HEK293 (cell line): ENCODE results near the gene PRRG4.

Experiments
- KLF1 ChIP-seq: fragments of 450-650 bp; formaldehyde crosslinking; IDR thresholded peaks from 2 replicates; pipeline ENCODE4 v1.5.1; 2016; ENCODE audit warnings: missing biosample characterization, missing genetic modification characterization
- KLF16 ChIP-seq: fragments of 450-650 bp; formaldehyde crosslinking; IDR thresholded peaks from 2 replicates; pipeline ENCODE4 v1.5.1; 2017; ENCODE audit warnings: missing biosample characterization, missing genetic modification characterization
- KLF9 ChIP-seq: fragments of 450-650 bp; formaldehyde crosslinking; IDR thresholded peaks from 2 replicates; pipeline ENCODE4 v1.5.1; 2016; ENCODE audit warnings: missing biosample characterization, missing genetic modification characterization, low read depth
- MZF1 ChIP-seq: fragments of 450-650 bp; formaldehyde crosslinking; IDR thresholded peaks from 2 replicates; pipeline ENCODE4 v1.5.1; 2017; ENCODE audit warnings: missing biosample characterization, missing genetic modification characterization, borderline replicate concordance
- TRIM28 ChIP-seq: IDR thresholded peaks from 2 replicates; pipeline ENCODE4 v1.6.1; 2011; ENCODE audit warnings: low read length, control low read depth, borderline replicate concordance
- ZBTB7A ChIP-seq: fragments of 450-650 bp; formaldehyde crosslinking; IDR thresholded peaks from 2 replicates; pipeline ENCODE4 v1.5.1; 2016; ENCODE audit warnings: low read depth, missing biosample characterization, missing genetic modification characterization
- ZFP3 ChIP-seq: fragments of 450-650 bp; formaldehyde crosslinking; IDR thresholded peaks from 2 replicates; pipeline ENCODE4 v1.5.1; 2016; ENCODE audit warnings: low read depth, missing biosample characterization, missing genetic modification characterization
- ZNF10 ChIP-seq: fragments of 450-650 bp; formaldehyde crosslinking; IDR thresholded peaks from 2 replicates; pipeline ENCODE4 v1.5.1; 2017; ENCODE audit warnings: missing biosample characterization, missing genetic modification characterization
- ZNF121 ChIP-seq: fragments of 450-650 bp; formaldehyde crosslinking; IDR thresholded peaks from 2 replicates; pipeline ENCODE4 v1.5.1; 2016; ENCODE audit warnings: missing biosample characterization, missing genetic modification characterization
- ZNF146 ChIP-seq: fragments of 450-650 bp; formaldehyde crosslinking; IDR thresholded peaks from 2 replicates; pipeline ENCODE4 v1.5.1; 2016; ENCODE audit warnings: missing biosample characterization, missing genetic modification characterization
- ZNF174 ChIP-seq: fragments of 450-650 bp; formaldehyde crosslinking; IDR thresholded peaks from 2 replicates; pipeline ENCODE4 v1.5.0; 2017; ENCODE audit warnings: missing biosample characterization, mild to moderate bottlenecking, missing genetic modification characterization
- ZNF184 ChIP-seq: fragments of 450-650 bp; IDR thresholded peaks from 2 replicates; pipeline ENCODE4 v1.5.1; 2018; ENCODE audit warnings: missing biosample characterization, mild to moderate bottlenecking, missing genetic modification characterization
- ZNF266 ChIP-seq: fragments of 450-650 bp; formaldehyde crosslinking; IDR thresholded peaks from 2 replicates; pipeline ENCODE4 v1.5.1; 2016; ENCODE audit warnings: missing biosample characterization, missing genetic modification characterization, low read depth
- ZNF341 ChIP-seq: fragments of 450-650 bp; formaldehyde crosslinking; IDR thresholded peaks from 2 replicates; pipeline ENCODE4; 2016; ENCODE audit warnings: low read depth, missing biosample characterization, missing genetic modification characterization
- ZNF37A ChIP-seq: fragments of 450-650 bp; IDR thresholded peaks from 2 replicates; pipeline ENCODE4 v1.5.1; 2018; ENCODE audit warnings: missing biosample characterization, missing genetic modification characterization
- ZNF473 ChIP-seq: fragments of 450-650 bp; formaldehyde crosslinking; IDR thresholded peaks from 2 replicates; pipeline ENCODE4 v1.5.1; 2017; ENCODE audit warnings: missing biosample characterization, missing genetic modification characterization
- ZNF561 ChIP-seq: fragments of 450-650 bp; IDR thresholded peaks from 2 replicates; pipeline ENCODE4 v1.5.1; 2018; ENCODE audit warnings: missing biosample characterization, missing genetic modification characterization, borderline replicate concordance
- ZNF677 ChIP-seq: fragments of 450-650 bp; IDR thresholded peaks from 2 replicates; pipeline ENCODE4 v1.5.0; 2018; ENCODE audit warnings: missing biosample characterization, mild to moderate bottlenecking, missing genetic modification characterization, moderate library complexity
- ZNF837 ChIP-seq: fragments of 450-650 bp; formaldehyde crosslinking; IDR thresholded peaks from 2 replicates; pipeline ENCODE4 v1.5.1; 2016; ENCODE audit warnings: missing biosample characterization, missing genetic modification characterization
- TF ChIP-seq, protein P1 (sequence below): fragments of 450-650 bp; formaldehyde crosslinking; IDR thresholded peaks from 2 replicates; pipeline ENCODE4 v1.5.1; 2016; ENCODE audit warnings: missing biosample characterization, missing genetic modification characterization
- TF ChIP-seq, protein P2 (sequence below): fragments of 450-650 bp; formaldehyde crosslinking; IDR thresholded peaks from 2 replicates; pipeline ENCODE4 v1.5.1; 2017; ENCODE audit warnings: missing biosample characterization, missing genetic modification characterization
- TF ChIP-seq, protein P3 (sequence below): fragments of 450-650 bp; formaldehyde crosslinking; IDR thresholded peaks from 2 replicates; pipeline ENCODE4 v1.5.1; 2016; ENCODE audit warnings: missing biosample characterization, missing genetic modification characterization
- TF ChIP-seq, protein P4 (sequence below): fragments of 450-650 bp; formaldehyde crosslinking; IDR thresholded peaks from 2 replicates; pipeline ENCODE4 v1.5.1; 2016; ENCODE audit warnings: missing biosample characterization, missing genetic modification characterization
- TF ChIP-seq, protein P5 (sequence below): fragments of 450-650 bp; formaldehyde crosslinking; IDR thresholded peaks from 2 replicates; pipeline ENCODE4 v1.5.1; 2016; ENCODE audit warnings: missing biosample characterization, missing genetic modification characterization
- TF ChIP-seq, protein P6 (sequence below): fragments of 450-650 bp; formaldehyde crosslinking; conservative IDR thresholded peaks from 2 replicates; pipeline ENCODE4 v1.5.1; 2016; ENCODE audit warnings: low read depth, missing biosample characterization, missing genetic modification characterization
- TF ChIP-seq, protein P7 (sequence below): fragments of 450-650 bp; formaldehyde crosslinking; IDR thresholded peaks from 2 replicates; pipeline ENCODE4 v1.5.1; 2017; ENCODE audit warnings: missing biosample characterization, missing genetic modification characterization

Gene PRRG4

DNA sequence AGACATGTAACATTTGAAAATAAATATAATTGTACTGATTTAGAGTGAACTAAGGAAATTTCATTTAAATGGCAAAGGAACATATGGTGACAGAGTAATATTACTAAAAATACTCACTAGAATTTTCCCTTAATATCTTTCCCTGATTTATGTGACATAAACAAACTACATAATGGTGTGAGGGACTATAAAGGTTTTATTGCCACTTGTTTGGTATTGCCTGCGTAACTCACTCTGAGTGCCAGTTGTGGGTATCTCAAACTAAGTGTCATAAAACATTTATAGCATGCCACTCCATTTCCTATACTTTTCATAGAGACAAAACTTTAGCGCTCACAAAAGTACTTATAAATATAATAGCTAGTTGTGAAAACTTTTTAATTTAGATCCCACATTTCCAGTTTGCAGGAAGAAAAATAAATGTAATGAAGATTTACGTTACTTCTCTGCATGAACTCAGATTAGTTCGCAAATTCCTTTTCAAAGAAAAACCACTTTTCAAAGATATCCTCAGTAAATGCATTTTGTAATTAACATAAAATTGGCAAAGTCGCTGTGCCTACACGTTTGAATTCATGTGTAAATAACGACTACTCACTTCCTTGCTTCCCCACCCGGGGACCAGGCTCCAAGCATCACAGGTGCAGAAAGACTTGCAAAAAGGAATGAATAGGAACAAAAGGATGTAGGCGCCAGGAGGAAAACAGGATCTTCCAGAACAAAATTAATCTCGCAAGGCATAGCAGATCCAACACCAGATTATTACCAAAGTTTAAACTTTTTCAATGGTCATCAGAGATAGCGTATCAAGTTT, 61.3 kb downstream of the PRRG4 start (continued):
- TF ChIP-seq, protein P1, sequence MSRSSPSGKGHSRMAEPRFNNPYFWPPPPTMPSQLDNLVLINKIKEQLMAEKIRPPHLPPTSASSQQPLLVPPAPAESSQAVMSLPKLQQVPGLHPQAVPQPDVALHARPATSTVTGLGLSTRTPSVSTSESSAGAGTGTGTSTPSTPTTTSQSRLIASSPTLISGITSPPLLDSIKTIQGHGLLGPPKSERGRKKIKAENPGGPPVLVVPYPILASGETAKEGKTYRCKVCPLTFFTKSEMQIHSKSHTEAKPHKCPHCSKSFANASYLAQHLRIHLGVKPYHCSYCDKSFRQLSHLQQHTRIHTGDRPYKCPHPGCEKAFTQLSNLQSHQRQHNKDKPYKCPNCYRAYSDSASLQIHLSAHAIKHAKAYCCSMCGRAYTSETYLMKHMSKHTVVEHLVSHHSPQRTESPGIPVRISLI, result no peak
- TF ChIP-seq ZBTB7A, result no peak
- TF ChIP-seq, protein P2, sequence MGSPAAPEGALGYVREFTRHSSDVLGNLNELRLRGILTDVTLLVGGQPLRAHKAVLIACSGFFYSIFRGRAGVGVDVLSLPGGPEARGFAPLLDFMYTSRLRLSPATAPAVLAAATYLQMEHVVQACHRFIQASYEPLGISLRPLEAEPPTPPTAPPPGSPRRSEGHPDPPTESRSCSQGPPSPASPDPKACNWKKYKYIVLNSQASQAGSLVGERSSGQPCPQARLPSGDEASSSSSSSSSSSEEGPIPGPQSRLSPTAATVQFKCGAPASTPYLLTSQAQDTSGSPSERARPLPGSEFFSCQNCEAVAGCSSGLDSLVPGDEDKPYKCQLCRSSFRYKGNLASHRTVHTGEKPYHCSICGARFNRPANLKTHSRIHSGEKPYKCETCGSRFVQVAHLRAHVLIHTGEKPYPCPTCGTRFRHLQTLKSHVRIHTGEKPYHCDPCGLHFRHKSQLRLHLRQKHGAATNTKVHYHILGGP (tag by site-specific recombination), result peak; percentile 75; the same call in 1 of the 2 replicates
- no peak for TF ChIP-seq ZNF473 (tag by site-specific recombination)
- TF ChIP-seq KLF1 (tag by site-specific recombination), result 0 out of 2 replicates have a peak, but pooled peaks have one; percentile 24
- TF ChIP-seq KLF9 (tag by site-specific recombination), result no peak
- TF ChIP-seq, protein P3, sequence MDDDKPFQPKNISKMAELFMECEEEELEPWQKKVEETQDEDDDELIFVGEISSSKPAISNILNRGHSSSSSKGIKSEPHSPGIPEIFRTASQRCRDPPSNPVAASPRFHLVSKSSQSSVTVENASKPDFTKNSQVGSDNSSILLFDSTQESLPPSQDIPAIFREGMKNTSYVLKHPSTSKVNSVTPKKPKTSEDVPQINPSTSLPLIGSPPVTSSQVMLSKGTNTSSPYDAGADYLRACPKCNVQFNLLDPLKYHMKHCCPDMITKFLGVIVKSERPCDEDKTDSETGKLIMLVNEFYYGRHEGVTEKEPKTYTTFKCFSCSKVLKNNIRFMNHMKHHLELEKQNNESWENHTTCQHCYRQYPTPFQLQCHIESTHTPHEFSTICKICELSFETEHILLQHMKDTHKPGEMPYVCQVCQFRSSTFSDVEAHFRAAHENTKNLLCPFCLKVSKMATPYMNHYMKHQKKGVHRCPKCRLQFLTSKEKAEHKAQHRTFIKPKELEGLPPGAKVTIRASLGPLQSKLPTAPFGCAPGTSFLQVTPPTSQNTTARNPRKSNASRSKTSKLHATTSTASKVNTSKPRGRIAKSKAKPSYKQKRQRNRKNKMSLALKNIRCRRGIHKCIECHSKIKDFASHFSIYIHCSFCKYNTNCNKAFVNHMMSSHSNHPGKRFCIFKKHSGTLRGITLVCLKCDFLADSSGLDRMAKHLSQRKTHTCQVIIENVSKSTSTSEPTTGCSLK (tag by site-specific recombination), result no peak
- TF ChIP-seq, protein P4, sequence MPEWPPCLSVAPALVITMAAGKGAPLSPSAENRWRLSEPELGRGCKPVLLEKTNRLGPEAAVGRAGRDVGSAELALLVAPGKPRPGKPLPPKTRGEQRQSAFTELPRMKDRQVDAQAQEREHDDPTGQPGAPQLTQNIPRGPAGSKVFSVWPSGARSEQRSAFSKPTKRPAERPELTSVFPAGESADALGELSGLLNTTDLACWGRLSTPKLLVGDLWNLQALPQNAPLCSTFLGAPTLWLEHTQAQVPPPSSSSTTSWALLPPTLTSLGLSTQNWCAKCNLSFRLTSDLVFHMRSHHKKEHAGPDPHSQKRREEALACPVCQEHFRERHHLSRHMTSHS (tag by site-specific recombination), result peak; percentile 88
- TF ChIP-seq ZNF266 (tag by site-specific recombination), result no peak
- TF ChIP-seq ZNF677 (tag by site-specific recombination), result no peak
- TF ChIP-seq, protein P5, sequence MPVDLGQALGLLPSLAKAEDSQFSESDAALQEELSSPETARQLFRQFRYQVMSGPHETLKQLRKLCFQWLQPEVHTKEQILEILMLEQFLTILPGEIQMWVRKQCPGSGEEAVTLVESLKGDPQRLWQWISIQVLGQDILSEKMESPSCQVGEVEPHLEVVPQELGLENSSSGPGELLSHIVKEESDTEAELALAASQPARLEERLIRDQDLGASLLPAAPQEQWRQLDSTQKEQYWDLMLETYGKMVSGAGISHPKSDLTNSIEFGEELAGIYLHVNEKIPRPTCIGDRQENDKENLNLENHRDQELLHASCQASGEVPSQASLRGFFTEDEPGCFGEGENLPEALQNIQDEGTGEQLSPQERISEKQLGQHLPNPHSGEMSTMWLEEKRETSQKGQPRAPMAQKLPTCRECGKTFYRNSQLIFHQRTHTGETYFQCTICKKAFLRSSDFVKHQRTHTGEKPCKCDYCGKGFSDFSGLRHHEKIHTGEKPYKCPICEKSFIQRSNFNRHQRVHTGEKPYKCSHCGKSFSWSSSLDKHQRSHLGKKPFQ (tag by site-specific recombination), result peak; percentile 78
- TF ChIP-seq ZNF174 (tag by site-specific recombination), result no peak
- TF ChIP-seq MZF1 (tag by site-specific recombination), result 0 out of 2 replicates have a peak, but pooled peaks have one; percentile 21
- 0 out of 2 replicates have a peak, but pooled peaks have one; percentile 23 for TF ChIP-seq ZNF10 (tag by site-specific recombination)
- TF ChIP-seq, protein P6, sequence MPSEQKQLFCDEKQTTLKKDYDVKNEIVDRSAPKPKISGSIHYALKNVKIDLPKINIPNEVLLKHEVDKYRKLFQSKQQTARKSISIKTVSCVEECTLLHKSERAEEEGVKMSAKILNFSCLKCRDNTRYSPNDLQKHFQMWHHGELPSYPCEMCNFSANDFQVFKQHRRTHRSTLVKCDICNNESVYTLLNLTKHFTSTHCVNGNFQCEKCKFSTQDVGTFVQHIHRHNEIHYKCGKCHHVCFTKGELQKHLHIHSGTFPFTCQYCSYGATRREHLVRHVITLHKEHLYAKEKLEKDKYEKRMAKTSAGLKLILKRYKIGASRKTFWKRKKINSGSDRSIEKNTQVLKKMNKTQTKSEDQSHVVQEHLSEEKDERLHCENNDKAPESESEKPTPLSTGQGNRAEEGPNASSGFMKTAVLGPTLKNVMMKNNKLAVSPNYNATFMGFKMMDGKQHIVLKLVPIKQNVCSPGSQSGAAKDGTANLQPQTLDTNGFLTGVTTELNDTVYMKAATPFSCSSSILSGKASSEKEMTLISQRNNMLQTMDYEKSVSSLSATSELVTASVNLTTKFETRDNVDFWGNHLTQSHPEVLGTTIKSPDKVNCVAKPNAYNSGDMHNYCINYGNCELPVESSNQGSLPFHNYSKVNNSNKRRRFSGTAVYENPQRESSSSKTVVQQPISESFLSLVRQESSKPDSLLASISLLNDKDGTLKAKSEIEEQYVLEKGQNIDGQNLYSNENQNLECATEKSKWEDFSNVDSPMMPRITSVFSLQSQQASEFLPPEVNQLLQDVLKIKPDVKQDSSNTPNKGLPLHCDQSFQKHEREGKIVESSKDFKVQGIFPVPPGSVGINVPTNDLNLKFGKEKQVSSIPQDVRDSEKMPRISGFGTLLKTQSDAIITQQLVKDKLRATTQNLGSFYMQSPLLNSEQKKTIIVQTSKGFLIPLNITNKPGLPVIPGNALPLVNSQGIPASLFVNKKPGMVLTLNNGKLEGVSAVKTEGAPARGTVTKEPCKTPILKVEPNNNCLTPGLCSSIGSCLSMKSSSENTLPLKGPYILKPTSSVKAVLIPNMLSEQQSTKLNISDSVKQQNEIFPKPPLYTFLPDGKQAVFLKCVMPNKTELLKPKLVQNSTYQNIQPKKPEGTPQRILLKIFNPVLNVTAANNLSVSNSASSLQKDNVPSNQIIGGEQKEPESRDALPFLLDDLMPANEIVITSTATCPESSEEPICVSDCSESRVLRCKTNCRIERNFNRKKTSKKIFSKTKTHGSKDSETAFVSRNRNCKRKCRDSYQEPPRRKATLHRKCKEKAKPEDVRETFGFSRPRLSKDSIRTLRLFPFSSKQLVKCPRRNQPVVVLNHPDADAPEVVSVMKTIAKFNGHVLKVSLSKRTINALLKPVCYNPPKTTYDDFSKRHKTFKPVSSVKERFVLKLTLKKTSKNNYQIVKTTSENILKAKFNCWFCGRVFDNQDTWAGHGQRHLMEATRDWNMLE (tag by site-specific recombination), result no peak
- no peak for TF ChIP-seq ZNF37A (tag by site-specific recombination)
- TF ChIP-seq ZNF837, result no peak
- TF ChIP-seq KLF16, result peak; percentile 37; the same call in 1 of the 2 replicates
- TF ChIP-seq, protein P7, sequence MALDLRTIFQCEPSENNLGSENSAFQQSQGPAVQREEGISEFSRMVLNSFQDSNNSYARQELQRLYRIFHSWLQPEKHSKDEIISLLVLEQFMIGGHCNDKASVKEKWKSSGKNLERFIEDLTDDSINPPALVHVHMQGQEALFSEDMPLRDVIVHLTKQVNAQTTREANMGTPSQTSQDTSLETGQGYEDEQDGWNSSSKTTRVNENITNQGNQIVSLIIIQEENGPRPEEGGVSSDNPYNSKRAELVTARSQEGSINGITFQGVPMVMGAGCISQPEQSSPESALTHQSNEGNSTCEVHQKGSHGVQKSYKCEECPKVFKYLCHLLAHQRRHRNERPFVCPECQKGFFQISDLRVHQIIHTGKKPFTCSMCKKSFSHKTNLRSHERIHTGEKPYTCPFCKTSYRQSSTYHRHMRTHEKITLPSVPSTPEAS (tag by site-specific recombination), result no peak; the same call in 1 of the 2 replicates
- TF ChIP-seq ZFP3 (tag by site-specific recombination), result no peak
- no peak for TF ChIP-seq ZNF121 (tag by site-specific recombination)
- TF ChIP-seq ZNF341 (tag by site-specific recombination), result no peak
- TF ChIP-seq ZNF184 (tag by site-specific recombination), result no peak
- 0 out of 2 replicates have a peak, but pooled peaks have one; percentile 79 for TF ChIP-seq ZNF561 (tag by site-specific recombination)
- TF ChIP-seq TRIM28, result no peak
- 0 out of 2 replicates have a peak, but pooled peaks have one; percentile 18 for TF ChIP-seq ZNF146 (tag by site-specific recombination)
